ENCODE results near the gene UBA6. TPM values are rescaled to one million over a fixed set of nuclear protein-coding genes. Genes with fewer than 3 reads are reported as not detected.

The UBA6 gene
- total RNA-seq, 1 donor from 2014 or later: 39.8 TPM

- no peak for DNase-seq
Observed at GRCh38 chr4:67576059-67576466, 124.9 kb downstream of the UBA6 start.

GRCh38 chr4:67575232-67576058, 125.5 kb downstream of the UBA6 start:
- DNase-seq: no peak

GRCh38 chr4:67573193-67573592, 127.8 kb downstream of the UBA6 start:
- no peak for DNase-seq

GRCh38 chr4:67571975-67572374, 129.0 kb downstream of the UBA6 start:
- no peak for DNase-seq

GRCh38 chr4:67570537-67570936, 130.4 kb downstream of the UBA6 start:
- DNase-seq: no peak

- DNase-seq: no peak
Observed at GRCh38 chr4:67568820-67569219, 132.1 kb downstream of the UBA6 start.

GRCh38 chr4:67566335-67566734, 134.6 kb downstream of the UBA6 start:
- DNase-seq: no peak

GRCh38 chr4:67565284-67565683, 135.7 kb downstream of the UBA6 start:
- DNase-seq: no peak

Small RNA genes within 50 kb of the gene (small RNA-seq; reads per million reads assigned to genes)
- not detected for gene AC096720.1 (ENCODE audit: low replicate concordance)
- gene RF00091 (ENCODE audit: low replicate concordance): not detected

Other genes with a start within 250 kb of the UBA6 start
- 39.0 TPM for gene CENPC, start 155.7 kb downstream of the UBA6 start, total RNA-seq
- gene STAP1, start 142.4 kb downstream of the UBA6 start, total RNA-seq: 0.30 TPM
- not detected for gene GNRHR, start 53.2 kb upstream of the UBA6 start, total RNA-seq
- gene TMPRSS11D, start 182.8 kb upstream of the UBA6 start, total RNA-seq: 0.79 TPM